H1 (cell line): ENCODE measurements around the gene TINAG. TPM values are rescaled to one million over a fixed set of nuclear protein-coding genes. Genes with fewer than 3 reads are reported as not detected.

ENCODE experiments used
- CHD7 ChIP-seq: fragments of 300-600 bp; sonication (generic); IDR thresholded peaks from 2 replicates; pipeline ENCODE4 v1.7.1; 2012; ENCODE audit warnings: low read length, moderate library complexity, mild to moderate bottlenecking, inconsistent platforms; ENCODE audit not compliant: insufficient replicate concordance
- FOSL1 ChIP-seq: IDR thresholded peaks from 2 replicates; pipeline ENCODE4 v1.6.1; 2011; ENCODE audit warnings: mild to moderate bottlenecking, low read depth, low read length, moderate library complexity; ENCODE audit not compliant: insufficient read depth
- HDAC6 ChIP-seq: IDR thresholded peaks from one replicate; pipeline ENCODE4 v1.7.1; 2012; ENCODE audit warnings: low read depth, mild to moderate bottlenecking, inconsistent platforms, low read length, moderate library complexity
- POLR2AphosphoS5 ChIP-seq: IDR thresholded peaks from 2 replicates; pipeline ENCODE4 v1.6.1; 2011; ENCODE audit warnings: low read depth, low read length
- polyA plus RNA-seq, 7 experiments: library from polyadenylated mRNA; depleted of rRNA in 3 of 7; stranded (reverse) in 5 of 7; unstranded in 2 of 7; fragments of >200 nt in 5 of 7; fragments of 200-250 nt in 2 of 7; gene quantifications; 1 replicate in 5 of 7; 2 replicates in 1 of 7; 4 replicates in 1 of 7; pipeline versions ENCODE4 v1.2.1 to v1.2.3, GENCODE V29; 2011 to 2013; ENCODE audit warnings: missing spikeins in 2 of 7, mixed read lengths in 2 of 7
- total RNA-seq: library from RNA; stranded (reverse); fragmentation: NEBNext Ultra II Directional; extraction: Animal tissue kit (Norgen Biotek cat#: 25700); gene quantifications from 2 replicates; pipeline ENCODE4 v1.2.1, GENCODE V29; 2021

The TINAG gene
- total and polyA plus RNA-seq, 2 of the 8 experiments (the other 6 are each of a cell fraction or from before 2014, with no cell fraction given) = not detected

- TF ChIP-seq FOSL1 (no peak), HDAC6 (no peak), POLR2AphosphoS5 (no peak), CHD7 (no peak)
- TF ChIP-seq, all 59 proteins: peak for 0
Observed at GRCh38 chr6:54404791-54405190, 96.5 kb downstream of the TINAG start (continued).
